SK-N-DZ (cell line): Measurements from ENCODE around the gene AIP.

ENCODE experiments used
- DNase-seq: peaks from one replicate; pipeline ENCODE4 v3.0.0-alpha.2; 2015; ENCODE audit warnings: low spot score
- small RNA-seq, 2 experiments: library from RNA; depleted of rRNA; stranded (forward); fragments of <200 nt; gene quantifications; one replicate each; pipeline ENCODE3, GENCODE V24; 2014

AIP gene

DNA sequence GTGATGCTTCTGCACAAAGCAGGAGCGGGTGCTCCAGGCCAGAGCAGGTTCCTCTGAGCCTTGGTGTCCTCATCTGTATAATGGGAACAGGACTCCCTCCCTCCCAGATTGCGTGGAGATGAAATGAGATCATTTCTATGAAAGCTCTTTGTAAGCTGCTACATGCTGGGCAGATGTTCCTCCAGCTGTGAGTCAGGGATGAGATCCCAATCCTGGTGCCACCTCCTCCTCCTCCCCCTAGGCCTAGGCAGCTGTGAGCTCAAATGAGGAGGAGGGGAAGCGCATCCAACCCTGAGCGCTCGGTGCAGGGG is 47.4 kb downstream of the AIP start:
- DNase-seq: no peak

GRCh38 chr11:67532889-67533288 is 50.1 kb downstream of the AIP start:
- no peak for DNase-seq

GRCh38 chr11:67534070-67534679 is 51.3 kb downstream of the AIP start:
- DNase-seq: no peak

- DNase-seq: no peak
Observed at GRCh38 chr11:67535561-67535960, 52.7 kb downstream of the AIP start.

DNA sequence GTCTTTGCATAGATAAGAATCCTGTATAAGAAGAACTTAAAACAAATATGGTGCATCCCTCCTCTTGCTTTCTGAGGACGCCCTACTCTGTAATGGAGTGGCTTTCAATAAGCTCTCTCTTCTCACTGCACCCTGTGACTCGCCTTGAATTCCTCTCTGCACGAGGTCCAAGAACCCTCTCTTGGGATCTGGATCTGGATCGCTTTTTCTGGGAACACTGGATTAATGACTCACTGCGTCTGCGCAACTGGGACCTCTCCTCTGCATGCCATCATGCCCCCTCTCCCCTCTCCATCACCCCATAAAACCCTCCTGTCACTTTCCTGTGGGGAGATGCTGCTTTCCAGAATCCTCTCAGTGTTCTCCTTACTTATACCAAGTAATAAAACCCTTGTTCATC is 55.5 kb downstream of the AIP start:
- DNase-seq: no peak

GRCh38 chr11:67538823-67539505 is 56.1 kb downstream of the AIP start:
- DNase-seq: no peak

GRCh38 chr11:67539550-67539949 is 56.7 kb downstream of the AIP start:
- no peak for DNase-seq

Small RNAs within 50 kb of the gene (small RNA-seq; reads per million reads assigned to genes)
- 0 reads per million in 2 experiments for gene MIR6752
